Sigmoid colon (tissue), 4 donors: ENCODE results near the gene CASZ1.

ENCODE experiments used
- EP300 ChIP-seq, 4 donors: sonication (generic); formaldehyde crosslinking; IDR thresholded peaks; one replicate each; pipeline ENCODE4 v1.6.1; 2017; ENCODE audit warnings: antibody characterized with exemption in 4 of 4
- POLR2A ChIP-seq, 2 donors: fragments of 450-650 bp; IDR thresholded peaks; one replicate each; pipeline ENCODE4 v1.6.1; 2016; ENCODE audit warnings: antibody characterized with exemption in 2 of 2, mild to moderate bottlenecking in 2 of 2, moderate library complexity in 2 of 2
- POLR2AphosphoS5 ChIP-seq, 4 donors: sonication (generic); formaldehyde crosslinking; IDR thresholded peaks; one replicate each; pipeline ENCODE4 v1.6.1; 2017; ENCODE audit warnings: antibody characterized with exemption in 4 of 4
- TF ChIP-seq, protein P1 (sequence below), 4 experiments: fragments of 450-650 bp in 3 of 4; fragments of 200-600 bp in 1 of 4; IDR thresholded peaks; one replicate each; pipeline ENCODE4 v1.5.1; 2016 to 2019; ENCODE audit warnings: antibody characterized with exemption in 4 of 4, mild to moderate bottlenecking in 3 of 4, moderate library complexity in 2 of 4

DNA sequence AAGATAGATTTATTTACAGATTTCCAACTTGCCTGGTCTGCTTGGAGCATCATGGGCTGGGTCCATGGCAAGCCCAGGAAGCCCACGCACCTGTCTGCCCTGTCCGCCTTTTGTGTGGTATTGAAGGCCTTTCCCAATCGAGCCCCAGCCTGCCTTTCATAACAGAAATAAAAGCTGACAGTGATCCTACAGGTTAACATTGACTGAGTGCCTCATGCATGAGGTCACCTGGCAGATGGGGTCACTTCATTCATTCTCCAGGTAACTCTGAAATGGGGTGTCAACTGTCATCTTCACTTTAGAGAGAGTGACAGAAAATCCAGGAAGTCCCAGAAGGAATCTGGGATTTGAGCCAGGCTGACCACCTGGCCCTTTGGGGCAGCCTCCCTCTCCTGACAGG is 36.3 kb upstream of the CASZ1 start:
- TF ChIP-seq, protein P1, sequence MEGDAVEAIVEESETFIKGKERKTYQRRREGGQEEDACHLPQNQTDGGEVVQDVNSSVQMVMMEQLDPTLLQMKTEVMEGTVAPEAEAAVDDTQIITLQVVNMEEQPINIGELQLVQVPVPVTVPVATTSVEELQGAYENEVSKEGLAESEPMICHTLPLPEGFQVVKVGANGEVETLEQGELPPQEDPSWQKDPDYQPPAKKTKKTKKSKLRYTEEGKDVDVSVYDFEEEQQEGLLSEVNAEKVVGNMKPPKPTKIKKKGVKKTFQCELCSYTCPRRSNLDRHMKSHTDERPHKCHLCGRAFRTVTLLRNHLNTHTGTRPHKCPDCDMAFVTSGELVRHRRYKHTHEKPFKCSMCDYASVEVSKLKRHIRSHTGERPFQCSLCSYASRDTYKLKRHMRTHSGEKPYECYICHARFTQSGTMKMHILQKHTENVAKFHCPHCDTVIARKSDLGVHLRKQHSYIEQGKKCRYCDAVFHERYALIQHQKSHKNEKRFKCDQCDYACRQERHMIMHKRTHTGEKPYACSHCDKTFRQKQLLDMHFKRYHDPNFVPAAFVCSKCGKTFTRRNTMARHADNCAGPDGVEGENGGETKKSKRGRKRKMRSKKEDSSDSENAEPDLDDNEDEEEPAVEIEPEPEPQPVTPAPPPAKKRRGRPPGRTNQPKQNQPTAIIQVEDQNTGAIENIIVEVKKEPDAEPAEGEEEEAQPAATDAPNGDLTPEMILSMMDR (IDR thresholded peaks at IDR 0.05) = no peak
- TF ChIP-seq POLR2A (IDR thresholded peaks at IDR 0.05) (no peak), POLR2AphosphoS5 (IDR thresholded peaks at IDR 0.05) (no peak), EP300 (IDR thresholded peaks at IDR 0.05) (no peak)
